HG03095 (cell line): ENCODE data around the gene APOBEC3C.
"Not testable (repeated sequence)": the region's sequence is repeated elsewhere in the genome, so short reads cannot be mapped to it uniquely, and the experiment has no call there.

ENCODE experiments used
- ATAC-seq: cut with Tn5 transposase; IDR thresholded peaks from one replicate; pipeline ENCODE4 v1.9.1; 2021; ENCODE audit warnings: moderate library complexity; ENCODE audit not compliant: unreplicated experiment

APOBEC3C gene

GRCh38 chr22:39020021-39020651 lies 6.1 kb downstream of the APOBEC3C start:
- not testable (repeated sequence) for ATAC-seq

GRCh38 chr22:39021552-39022250 lies 7.6 kb downstream of the APOBEC3C start:
- ATAC-seq = no peak

DNA sequence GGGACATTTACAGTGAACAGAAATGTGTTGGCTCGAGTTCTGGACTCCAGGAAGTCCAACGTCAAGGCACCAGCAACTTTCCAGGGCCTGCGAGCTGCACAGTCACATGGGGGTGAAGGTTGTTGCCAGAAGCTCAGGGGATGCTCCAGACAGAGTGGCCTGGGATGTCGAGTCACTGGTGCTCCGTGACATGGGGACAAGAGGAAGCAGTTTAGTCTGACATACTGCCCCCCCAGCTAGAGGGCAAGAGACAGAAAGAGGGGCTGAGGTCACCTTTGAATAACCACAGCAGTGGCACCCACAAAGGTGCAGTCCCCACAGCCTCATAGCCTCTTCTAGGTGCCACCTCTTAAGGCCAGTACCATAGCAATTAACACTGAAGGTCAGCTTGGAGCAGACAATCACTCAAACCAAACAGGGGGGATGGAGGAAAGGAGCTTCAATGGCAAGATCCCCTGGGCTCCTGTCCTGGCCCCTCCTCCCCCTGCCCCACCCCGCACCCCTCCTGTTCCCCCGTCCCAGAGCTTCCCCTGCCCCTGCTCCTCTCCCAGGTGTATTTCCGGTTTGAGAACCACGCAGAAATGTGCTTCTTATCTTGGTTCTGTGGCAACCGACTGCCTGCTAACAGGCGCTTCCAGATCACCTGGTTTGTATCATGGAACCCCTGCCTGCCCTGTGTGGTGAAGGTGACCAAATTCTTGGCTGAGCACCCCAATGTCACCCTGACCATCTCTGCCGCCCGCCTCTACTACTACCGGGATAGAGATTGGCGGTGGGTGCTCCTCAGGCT lies 10.7 kb downstream of the APOBEC3C start:
- no peak for ATAC-seq

DNA sequence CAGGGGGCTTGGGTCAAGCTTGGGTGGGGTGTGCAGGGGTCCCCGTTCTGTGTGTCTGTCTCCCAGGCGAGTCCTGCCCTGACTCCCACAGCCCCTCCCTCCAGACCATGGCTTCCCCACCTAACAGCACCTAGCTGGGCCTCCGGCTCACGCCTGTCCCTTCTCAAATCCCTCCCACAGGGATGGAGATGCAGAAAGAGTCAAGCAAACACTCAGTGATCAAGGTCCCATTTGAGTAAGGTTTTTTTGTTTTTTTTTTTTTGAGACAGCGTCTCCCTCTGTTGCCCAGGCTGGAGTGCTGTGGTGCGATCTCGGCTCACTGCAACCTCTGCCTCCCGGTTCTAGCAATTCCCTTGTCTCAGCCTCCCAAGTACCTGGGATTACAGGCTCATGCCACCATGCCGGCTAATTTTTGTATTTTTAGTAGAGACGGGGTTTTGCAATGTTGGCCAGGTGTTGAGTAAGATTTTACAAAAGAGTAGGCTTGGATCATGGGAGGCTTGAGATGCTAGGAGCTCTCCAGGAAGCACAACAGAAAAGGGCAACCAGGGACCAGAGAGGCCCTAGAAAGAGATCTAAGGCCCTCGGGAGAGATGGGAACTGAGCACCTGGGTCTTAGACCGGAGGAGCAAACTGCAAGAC lies 12.6 kb downstream of the APOBEC3C start:
- ATAC-seq = no peak

GRCh38 chr22:39027717-39028116 lies 13.7 kb downstream of the APOBEC3C start:
- ATAC-seq = no peak

GRCh38 chr22:39028281-39028680 lies 14.2 kb downstream of the APOBEC3C start:
- no peak for ATAC-seq

- no peak for ATAC-seq
These were observed 15.2 kb downstream of the APOBEC3C start for GRCh38 chr22:39029227-39029626.

DNA sequence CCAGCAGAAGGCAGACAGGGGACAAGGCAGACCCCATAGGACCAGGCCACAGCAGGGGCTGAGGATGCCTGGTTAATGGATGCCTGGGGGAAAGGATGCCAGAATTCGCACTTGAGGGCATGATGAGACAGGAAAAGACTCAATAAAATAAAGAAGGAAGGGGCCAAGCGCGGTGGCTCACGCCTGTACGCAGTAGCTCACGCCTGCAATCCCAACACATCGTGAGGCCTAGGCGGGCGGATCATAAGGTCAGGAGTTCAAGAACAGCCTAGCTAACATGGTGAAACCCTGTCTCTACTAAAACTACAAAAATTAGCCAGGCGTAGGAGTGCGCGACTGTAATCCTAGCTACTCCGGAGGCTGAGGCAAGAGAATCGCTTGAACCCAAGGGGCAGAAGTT lies 16.6 kb downstream of the APOBEC3C start:
- no peak for ATAC-seq

DNA sequence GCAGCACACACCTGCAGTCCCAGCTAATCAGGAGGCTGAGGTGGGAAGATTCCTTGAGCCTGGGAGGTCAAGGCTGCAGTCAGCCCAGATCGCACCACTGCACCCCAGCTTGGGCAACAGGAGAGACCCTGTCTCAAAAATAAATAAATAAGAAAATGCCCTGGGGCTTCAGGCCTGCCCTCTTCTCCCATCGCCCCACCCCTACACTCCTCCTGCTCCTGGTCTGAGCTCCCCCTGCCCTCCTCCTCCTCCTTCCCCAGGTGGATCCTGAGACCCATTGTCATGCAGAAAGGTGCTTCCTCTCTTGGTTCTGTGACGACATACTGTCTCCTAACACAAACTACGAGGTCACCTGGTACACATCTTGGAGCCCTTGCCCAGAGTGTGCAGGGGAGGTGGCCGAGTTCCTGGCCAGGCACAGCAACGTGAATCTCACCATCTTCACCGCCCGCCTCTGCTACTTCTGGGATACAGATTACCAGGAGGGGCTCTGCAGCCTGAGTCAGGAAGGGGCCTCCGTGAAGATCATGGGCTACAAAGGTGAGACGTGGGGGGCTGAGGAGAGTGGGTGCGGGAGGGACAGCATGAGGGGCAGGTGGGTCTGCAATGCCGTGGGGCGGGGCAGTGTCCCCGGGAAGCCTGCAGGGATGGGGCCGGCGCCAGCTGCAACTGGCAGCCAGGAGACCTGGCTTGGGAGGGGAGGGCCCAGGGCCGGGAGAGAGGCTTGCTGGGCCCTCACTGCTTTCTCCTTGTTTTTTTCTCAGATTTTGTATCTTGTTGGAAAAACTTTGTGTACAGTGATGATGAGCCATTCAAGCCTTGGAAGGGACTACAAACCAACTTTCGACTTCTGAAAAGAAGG lies 17.6 kb downstream of the APOBEC3C start:
- not testable (repeated sequence) for ATAC-seq

DNA sequence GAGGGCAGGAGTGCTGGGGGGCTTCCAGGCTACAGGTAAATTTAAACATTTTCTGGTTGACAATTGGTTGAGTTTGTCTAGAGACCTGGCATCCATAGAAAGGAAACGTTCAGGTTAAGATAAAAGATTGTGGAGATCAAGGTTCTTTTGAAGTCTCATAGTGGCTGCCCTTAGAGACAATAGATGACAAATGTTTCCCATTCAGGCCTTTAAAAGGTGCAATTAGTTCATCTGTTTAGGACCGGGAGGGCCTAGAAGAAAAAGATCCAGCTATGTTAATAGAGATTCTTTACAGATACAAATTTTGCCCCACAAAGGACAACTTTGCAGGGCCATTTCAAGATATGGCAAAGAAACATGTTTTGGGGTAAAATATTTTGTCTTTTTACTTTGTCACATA lies 23.0 kb downstream of the APOBEC3C start:
- ATAC-seq = not testable (repeated sequence)

DNA sequence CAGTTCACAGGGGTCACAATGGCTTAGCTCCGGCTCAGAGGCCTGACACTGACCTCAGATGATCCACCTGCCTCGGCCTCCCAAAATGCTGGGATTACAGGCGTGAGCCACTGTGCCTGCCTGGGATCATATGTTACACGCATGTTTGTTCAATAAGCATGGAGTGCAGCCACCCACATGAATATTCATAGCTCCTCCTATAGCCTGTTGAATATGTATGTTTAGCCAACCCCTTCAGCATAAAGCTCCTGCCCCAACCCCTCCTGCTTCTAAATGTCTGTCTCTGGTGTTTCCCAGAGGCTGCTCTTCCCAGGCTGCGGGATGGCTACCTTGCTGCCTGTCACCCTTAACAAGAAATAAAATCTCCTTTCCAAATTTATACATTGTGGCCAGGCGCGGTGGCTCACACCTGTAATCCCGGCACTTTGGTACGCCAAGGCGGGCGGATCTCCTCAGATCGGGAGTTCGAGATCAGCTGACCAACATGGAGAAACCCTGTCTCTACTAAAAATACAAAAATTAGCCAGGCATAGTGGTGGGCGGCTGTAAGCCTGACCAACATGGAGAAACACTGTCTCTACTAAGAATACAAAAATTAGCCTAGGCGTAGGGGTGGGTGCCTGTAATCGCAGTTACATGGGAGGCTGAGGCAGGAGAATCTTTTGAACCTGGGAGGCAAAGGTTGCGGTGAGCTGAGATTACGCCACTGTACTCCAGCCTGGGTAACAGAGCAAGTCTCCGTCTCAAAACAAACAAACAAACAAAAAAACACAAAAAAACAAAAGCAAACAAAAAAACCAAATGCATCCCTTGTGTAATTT lies 25.5 kb downstream of the APOBEC3C start:
- no peak for ATAC-seq

DNA sequence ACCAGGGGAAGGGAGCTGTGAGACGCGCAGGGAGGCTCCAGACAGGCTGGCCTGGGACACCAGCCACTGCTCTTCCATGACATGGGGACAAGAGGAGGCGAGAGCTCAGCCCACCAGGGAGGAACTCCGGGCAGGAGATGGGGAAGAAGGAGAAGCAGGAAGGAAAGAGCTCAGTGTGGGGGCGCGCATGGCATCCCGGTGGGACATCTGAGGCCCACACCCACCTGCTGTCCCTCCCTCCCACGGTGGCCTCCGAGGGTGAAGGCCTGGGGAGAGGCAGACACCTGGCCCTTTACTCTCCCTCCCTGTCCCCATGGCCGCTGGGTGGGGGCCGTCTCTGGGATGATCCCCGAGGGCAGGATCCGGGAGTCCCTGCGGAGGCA lies 26.1 kb downstream of the APOBEC3C start:
- not testable (repeated sequence) for ATAC-seq

DNA sequence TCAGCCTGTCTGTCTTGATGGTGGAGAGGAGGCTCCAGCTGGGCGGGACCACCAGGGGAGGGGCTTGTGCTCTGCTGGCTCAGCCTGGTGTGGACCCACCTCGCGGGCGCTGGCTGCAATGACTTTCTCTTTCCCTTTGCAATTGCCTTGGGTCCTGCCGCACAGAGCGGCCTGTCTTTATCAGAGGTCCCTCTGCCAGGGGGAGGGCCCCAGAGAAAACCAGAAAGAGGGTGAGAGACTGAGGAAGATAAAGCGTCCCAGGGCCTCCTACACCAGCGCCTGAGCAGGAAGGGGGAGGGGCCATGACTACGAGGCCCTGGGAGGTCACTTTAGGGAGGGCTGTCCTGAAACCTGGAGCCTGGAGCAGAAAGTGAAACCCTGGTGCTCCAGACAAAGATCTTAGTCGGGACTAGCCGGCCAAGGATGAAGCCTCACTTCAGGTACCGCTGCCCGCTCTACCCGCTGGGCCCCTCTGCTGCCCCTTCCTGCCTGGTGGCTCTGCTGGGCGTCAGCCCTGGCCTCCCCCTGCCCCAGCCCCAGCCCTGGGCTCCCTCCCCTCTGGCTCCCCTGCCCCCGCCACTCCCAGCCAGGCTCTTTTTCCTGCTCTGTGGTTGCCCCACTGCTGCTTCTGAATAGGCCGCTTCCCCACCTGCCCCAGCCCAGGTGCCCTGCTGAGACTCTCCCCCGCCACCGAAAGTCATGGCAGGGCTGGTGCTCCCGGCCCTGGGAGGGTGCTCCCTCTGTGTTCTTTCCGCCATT lies 26.7 kb downstream of the APOBEC3C start, which contains the start of gene APOBEC3F:
APOBEC3F (plus strand) TSS at position 327 of the 759 bp plus-strand sequence; CDS start at position 424, 97 bp downstream.
- ATAC-seq = peak; percentile 83

- no peak for ATAC-seq
These were observed 27.9 kb downstream of the APOBEC3C start for GRCh38 chr22:39041908-39042307.

- ATAC-seq = not testable (repeated sequence)
These were observed 29.0 kb downstream of the APOBEC3C start for GRCh38 chr22:39043063-39043462.

- not testable (repeated sequence) for ATAC-seq
These were observed 31.1 kb downstream of the APOBEC3C start for GRCh38 chr22:39045136-39045535.

GRCh38 chr22:39049486-39049885 lies 35.4 kb downstream of the APOBEC3C start:
- not testable (repeated sequence) for ATAC-seq

- not testable (repeated sequence) for ATAC-seq
These were observed 37.9 kb downstream of the APOBEC3C start for GRCh38 chr22:39051844-39052495.
